MM.1S (cell line): Measurements from ENCODE around the gene LMCD1.

ENCODE experiments used
- DNase-seq: peaks from one replicate; pipeline ENCODE4 v3.0.0-alpha.2; 2015
- H2AFZ ChIP-seq: fragments of 300-600 bp; sonication (generic); 2 replicates; pipeline ENCODE4 v1.6.0; 2016; ENCODE audit warnings: antibody characterized with exemption, low read length
- H3F3A ChIP-seq: fragments of 300-600 bp; sonication (generic); 2 replicates; pipeline ENCODE4 v1.6.1; 2016; ENCODE audit warnings: mild to moderate bottlenecking, antibody characterized with exemption, low read length, moderate library complexity, mixed read lengths; ENCODE audit not compliant: insufficient read depth
- H3K27ac ChIP-seq: fragments of 300-600 bp; sonication (generic); 2 replicates; pipeline ENCODE4 v1.5.1; 2016; ENCODE audit warnings: mild to moderate bottlenecking, low read length
- H3K27me3 ChIP-seq: fragments of 300-600 bp; sonication (generic); replicated peaks from 2 replicates; pipeline ENCODE4 v1.6.0; 2016; ENCODE audit warnings: low read length; ENCODE audit not compliant: insufficient read depth
- H3K36me3 ChIP-seq: fragments of 300-600 bp; sonication (generic); replicated peaks from 2 replicates; pipeline ENCODE4 v1.6.1; 2016; ENCODE audit warnings: mild to moderate bottlenecking, low read length, mixed read lengths; ENCODE audit not compliant: insufficient read depth
- H3K4me1 ChIP-seq: fragments of 300-600 bp; sonication (generic); 2 replicates; pipeline ENCODE4 v1.6.1; 2016; ENCODE audit warnings: low read length, mixed read lengths
- H3K4me2 ChIP-seq: fragments of 300-600 bp; sonication (generic); 2 replicates; pipeline ENCODE4 v1.6.0; 2016; ENCODE audit warnings: low read depth, low read length
- H3K4me3 ChIP-seq: fragments of 300-600 bp; sonication (generic); 2 replicates; pipeline ENCODE4 v1.5.1; 2016; ENCODE audit warnings: low read length, mixed read lengths
- H3K79me2 ChIP-seq: fragments of 300-600 bp; sonication (generic); 2 replicates; pipeline ENCODE4 v1.6.1; 2016; ENCODE audit warnings: mixed run types, low read length, mixed read lengths
- H3K9ac ChIP-seq: fragments of 300-600 bp; sonication (generic); 2 replicates; pipeline ENCODE4 v1.6.1; 2016; ENCODE audit warnings: low read length, mixed read lengths
- H3K9me2 ChIP-seq: fragments of 300-600 bp; sonication (generic); replicated peaks from 2 replicates; pipeline ENCODE4 v1.6.1; 2016; ENCODE audit warnings: mild to moderate bottlenecking, low read length, mixed read lengths; ENCODE audit not compliant: insufficient read depth
- H3K9me3 ChIP-seq: fragments of 300-600 bp; sonication (generic); replicated peaks from 2 replicates; pipeline ENCODE4 v1.6.1; 2016; ENCODE audit warnings: mild to moderate bottlenecking, low read length, mixed read lengths; ENCODE audit not compliant: insufficient read depth
- H4K20me1 ChIP-seq: fragments of 300-600 bp; sonication (generic); 2 replicates; pipeline ENCODE4 v1.6.1; 2016; ENCODE audit warnings: mild to moderate bottlenecking, low read length, moderate library complexity, mixed read lengths; ENCODE audit not compliant: insufficient read depth
- CTCF ChIP-seq: fragments of 300-600 bp; sonication (generic); IDR thresholded peaks from 2 replicates; pipeline ENCODE4 v1.5.1; 2016; ENCODE audit warnings: antibody characterized with exemption, low read length, mixed read lengths
- EZH2 ChIP-seq: fragments of 300-600 bp; sonication (generic); optimal IDR thresholded peaks from 2 replicates; pipeline ENCODE3; 2017; ENCODE audit warnings: low read depth, mild to moderate bottlenecking, antibody characterized with exemption, low read length, mixed read lengths
- EZH2phosphoT487 ChIP-seq: fragments of 300-600 bp; sonication (generic); IDR thresholded peaks from 2 replicates; pipeline ENCODE4 v1.6.1; 2018; ENCODE audit warnings: antibody characterized with exemption, low read length

The LMCD1 gene

GRCh38 chr3:8455526-8456411 lies 45.9 kb upstream of the LMCD1 start:
- no peaks in the 10 kb centered on the region for H3F3A ChIP-seq
- TF ChIP-seq CTCF (no peak), EZH2phosphoT487 (no peak), EZH2 (no peak)
- no peak overlapping the region for H3K4me2 ChIP-seq
- H3K4me1 ChIP-seq = no peaks in the 10 kb centered on the region
- no peak overlapping the region for H3K4me3 ChIP-seq
- no peaks in the 10 kb centered on the region for H3K79me2 ChIP-seq
- H3K36me3 ChIP-seq = no peaks in the 10 kb centered on the region
- H3K9me3 ChIP-seq = no peaks in the 10 kb centered on the region
- no peaks in the 10 kb centered on the region for H3K9me2 ChIP-seq
- H3K27me3 ChIP-seq = no peaks in the 10 kb centered on the region
- no peak overlapping the region for H2AFZ ChIP-seq
- no peaks in the 10 kb centered on the region for H4K20me1 ChIP-seq
- no peak overlapping the region for H3K9ac ChIP-seq
- H3K27ac ChIP-seq = no peak overlapping the region
- no peak for DNase-seq

- no peaks in the 10 kb centered on the region for H3F3A ChIP-seq
- no peaks in the 10 kb centered on the region for H3K79me2 ChIP-seq
- H3K4me3 ChIP-seq = no peak overlapping the region
- no peaks in the 10 kb centered on the region for H3K36me3 ChIP-seq
- no peak overlapping the region for H3K27ac ChIP-seq
- no peak overlapping the region for H3K4me2 ChIP-seq
- no peaks in the 10 kb centered on the region for H3K27me3 ChIP-seq
- no peaks in the 10 kb centered on the region for H3K9me2 ChIP-seq
- no peak overlapping the region for H2AFZ ChIP-seq
- H3K4me1 ChIP-seq = no peaks in the 10 kb centered on the region
- H3K9me3 ChIP-seq = no peaks in the 10 kb centered on the region
- no peak for DNase-seq
- no peak overlapping the region for H3K9ac ChIP-seq
- H4K20me1 ChIP-seq = no peaks in the 10 kb centered on the region
- TF ChIP-seq CTCF (no peak), EZH2 (no peak), EZH2phosphoT487 (no peak)
Observed at GRCh38 chr3:8456412-8456811, 45.2 kb upstream of the LMCD1 start.

GRCh38 chr3:8457039-8457438 lies 44.6 kb upstream of the LMCD1 start:
- Histone ChIP-seq H3F3A (no peaks in the 10 kb centered on the region), H3K27ac (no peak overlapping the region), H3K79me2 (no peaks in the 10 kb centered on the region), H4K20me1 (no peaks in the 10 kb centered on the region), H3K4me1 (no peaks in the 10 kb centered on the region), H3K4me2 (no peak overlapping the region), H3K9ac (no peak overlapping the region), H3K27me3 (no peaks in the 10 kb centered on the region), H2AFZ (no peak overlapping the region), H3K9me2 (no peaks in the 10 kb centered on the region), H3K9me3 (no peaks in the 10 kb centered on the region), H3K36me3 (no peaks in the 10 kb centered on the region), H3K4me3 (no peak overlapping the region)
- DNase-seq = no peak
- TF ChIP-seq EZH2 = no peak
- TF ChIP-seq EZH2phosphoT487 = no peak

- Histone ChIP-seq H3K4me1 (no peaks in the 10 kb centered on the region), H3K4me3 (no peak overlapping the region), H3K36me3 (no peaks in the 10 kb centered on the region), H4K20me1 (no peaks in the 10 kb centered on the region), H3K27ac (no peak overlapping the region), H3K27me3 (no peaks in the 10 kb centered on the region), H3K9me2 (no peaks in the 10 kb centered on the region), H3F3A (no peaks in the 10 kb centered on the region), H3K9me3 (no peaks in the 10 kb centered on the region), H3K4me2 (no peak overlapping the region), H3K9ac (no peak overlapping the region), H2AFZ (no peak overlapping the region), H3K79me2 (no peaks in the 10 kb centered on the region)
- TF ChIP-seq CTCF (no peak), EZH2 (no peak), EZH2phosphoT487 (no peak)
- DNase-seq = no peak
Observed at GRCh38 chr3:8458238-8458661, 43.4 kb upstream of the LMCD1 start.
